NCI-H2196 treated with DMSO at 0.1 percent for 48 hours (cell line): Measurements from ENCODE around the gene SNAI3.
A peak's percentile ranks its signal among the peaks of the same experiment; 100 is the strongest.

Source experiments
- DNase-seq: peaks from one replicate; lab custom pipeline; 2025; ENCODE audit not compliant: unreplicated experiment; lab: John Stamatoyannopoulos, UW

Gene SNAI3

GRCh38 chr16:88686439-88687253 lies at the start of gene SNAI3:
Gene SNAI3 (minus strand): TSS chr16:88686507. CDS start chr16:88686406, 101 bp downstream.
- peak; percentile 50 for DNase-seq

DNA sequence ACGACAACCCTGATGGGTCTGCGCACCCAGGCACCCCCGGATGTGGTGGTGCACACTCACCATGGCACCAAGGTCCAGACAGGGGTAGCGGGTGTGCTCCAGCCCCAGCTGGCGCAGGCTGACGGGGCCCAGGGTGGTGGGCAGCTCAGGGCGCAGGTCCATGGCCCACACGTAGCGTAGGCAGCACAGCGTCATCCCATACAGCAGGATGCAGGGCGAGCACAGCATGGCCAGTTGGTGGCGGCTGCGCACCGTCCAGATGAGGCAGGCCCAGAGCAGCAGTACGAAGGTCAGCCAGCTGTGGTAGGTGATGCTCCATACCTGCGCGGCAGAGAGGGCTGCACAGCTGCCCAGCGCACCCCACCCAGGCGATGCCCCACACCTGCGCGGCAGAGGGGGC lies 49.8 kb upstream of the SNAI3 start:
- no peak for DNase-seq

GRCh38 chr16:88735616-88736015 lies 49.3 kb upstream of the SNAI3 start:
- DNase-seq = no peak

DNA sequence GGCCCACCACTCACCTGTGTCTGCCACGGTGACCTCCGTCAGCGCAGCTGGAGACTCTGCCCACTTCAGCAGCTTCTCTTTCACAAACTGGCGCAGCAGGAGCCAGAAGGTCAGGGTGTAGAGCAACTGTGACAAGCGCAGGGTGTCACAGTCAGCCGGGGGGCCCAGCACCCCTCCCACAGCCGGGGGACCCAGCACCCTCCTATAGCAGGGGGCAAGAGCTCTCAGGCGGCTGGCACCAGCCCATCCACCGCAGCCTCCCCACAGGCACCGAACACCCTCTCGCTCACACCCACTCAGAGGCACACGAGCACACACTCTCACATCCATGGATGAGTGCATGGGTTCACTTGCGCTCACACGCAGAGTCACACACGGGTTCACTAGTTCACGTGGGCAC lies 48.8 kb upstream of the SNAI3 start:
- no peak for DNase-seq

- DNase-seq = no peak
Observed at GRCh38 chr16:88734361-88734728, 48.0 kb upstream of the SNAI3 start.

DNA sequence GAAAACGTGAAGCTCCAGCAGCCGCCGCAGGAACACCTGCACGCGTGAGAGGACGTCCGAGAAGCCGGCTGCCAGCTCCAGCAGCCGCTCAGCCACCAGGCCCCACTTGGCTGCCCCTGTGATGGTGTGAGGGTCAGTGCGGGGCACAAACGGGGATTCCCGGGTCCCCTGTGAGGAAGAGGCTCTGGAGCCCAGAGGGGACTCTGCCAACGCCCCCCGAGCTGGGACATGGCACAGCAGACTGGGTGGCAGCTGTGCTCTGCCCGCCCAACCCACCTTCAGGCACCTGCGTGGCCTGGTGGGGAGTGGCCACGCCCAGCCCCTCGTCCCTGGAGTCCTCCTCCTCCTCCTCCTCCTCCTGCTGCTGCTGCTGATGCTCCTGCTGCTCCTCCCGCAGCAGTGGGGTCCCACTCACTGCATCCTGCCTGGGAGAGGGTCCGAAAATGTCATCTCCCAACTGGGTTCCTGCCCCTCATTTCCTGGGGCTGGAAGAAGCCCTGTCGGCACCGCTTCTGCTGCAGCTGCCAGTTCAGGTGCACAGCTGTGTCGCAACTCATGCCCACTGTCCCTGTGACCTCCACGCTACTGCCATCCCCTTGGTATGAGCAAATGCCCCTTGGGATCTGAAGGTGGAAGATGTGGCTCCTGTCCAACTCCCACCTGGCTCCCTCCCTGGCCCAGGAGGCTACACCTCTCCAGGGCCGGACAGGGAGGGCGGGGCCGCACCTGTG lies 47.5 kb upstream of the SNAI3 start:
- no peak for DNase-seq

GRCh38 chr16:88732961-88733294 lies 46.6 kb upstream of the SNAI3 start:
- no peak for DNase-seq

- DNase-seq = no peak
Observed at GRCh38 chr16:88732172-88732960, 46.1 kb upstream of the SNAI3 start.

GRCh38 chr16:88731699-88732098 lies 45.4 kb upstream of the SNAI3 start:
- peak; percentile 6 for DNase-seq

- DNase-seq = no peak
Observed at GRCh38 chr16:88730632-88731607, 44.6 kb upstream of the SNAI3 start.

DNA sequence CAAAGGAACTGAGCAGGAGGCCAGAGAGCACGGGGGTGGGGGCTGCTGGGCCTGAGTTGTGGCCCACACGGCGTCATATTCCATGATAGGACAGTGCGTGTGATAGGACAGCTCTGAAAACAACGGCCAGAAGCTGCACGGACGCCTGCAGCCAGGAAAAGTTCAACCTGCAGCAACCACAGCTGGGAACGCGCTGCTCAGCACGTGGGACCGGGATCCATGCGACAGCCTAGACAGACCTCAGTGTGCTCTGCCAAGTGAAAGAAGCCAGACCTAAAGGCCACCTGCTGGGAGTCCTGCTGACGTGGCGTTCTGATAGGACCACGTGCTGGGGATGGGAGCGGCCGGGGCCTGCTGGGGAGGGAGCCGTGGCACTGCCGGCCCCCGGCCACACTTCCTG lies 41.6 kb upstream of the SNAI3 start:
- no peak for DNase-seq

- no peak for DNase-seq
Observed at GRCh38 chr16:88726981-88727380, 40.7 kb upstream of the SNAI3 start.

DNA sequence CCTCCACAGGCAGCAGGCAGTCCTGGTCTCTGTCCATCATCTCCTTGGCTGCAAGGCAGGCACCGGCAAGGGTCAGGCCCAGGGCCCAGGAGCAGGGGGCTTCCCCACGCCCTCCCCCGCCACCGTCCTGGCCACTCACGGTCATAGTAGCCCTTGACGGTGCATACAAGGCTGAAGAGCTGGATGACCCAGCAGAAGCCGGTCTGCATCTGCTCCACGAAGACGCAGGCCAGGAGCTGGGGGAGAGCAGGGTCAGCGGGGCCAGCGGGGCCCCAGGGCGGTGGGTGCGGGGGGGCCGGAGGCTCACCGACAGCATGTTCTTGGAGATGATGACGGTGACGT lies 40.1 kb upstream of the SNAI3 start:
- DNase-seq = no peak

GRCh38 chr16:88725609-88726407 lies 39.5 kb upstream of the SNAI3 start:
- DNase-seq = no peak

DNA sequence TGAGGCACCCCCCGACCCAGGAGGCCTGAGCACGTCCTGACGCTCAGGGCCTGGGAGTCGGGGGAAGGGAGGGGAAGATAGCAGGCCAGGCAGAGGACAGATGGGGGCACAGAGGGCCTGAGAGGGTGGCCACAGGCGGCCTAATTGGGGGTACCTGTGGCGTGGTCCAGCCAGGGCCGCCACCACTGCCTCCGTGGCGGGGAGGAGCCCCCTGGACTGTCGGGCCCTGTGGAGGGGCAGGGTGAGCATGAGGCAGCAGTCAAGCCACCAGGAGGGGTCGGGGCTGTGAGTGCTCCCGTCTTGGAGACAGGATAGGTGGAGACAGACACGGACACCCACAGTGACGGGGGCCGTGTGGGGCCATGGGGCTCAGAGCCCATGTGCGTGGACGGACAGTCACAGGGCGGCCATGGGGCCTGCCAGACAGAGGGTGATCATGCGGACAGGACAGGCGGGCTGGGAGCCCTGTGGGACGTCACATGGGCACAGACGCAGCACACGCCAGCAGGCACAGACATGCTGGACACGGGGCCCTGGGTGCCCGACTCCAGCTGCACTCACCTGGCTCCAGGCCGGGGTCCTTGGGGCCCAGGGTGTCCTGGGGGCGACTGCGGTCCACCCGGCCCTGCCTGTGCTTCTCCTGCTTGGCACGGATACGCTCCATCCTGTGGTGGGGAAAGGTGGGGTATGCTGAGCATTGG lies 38.7 kb upstream of the SNAI3 start:
- no peak for DNase-seq

DNA sequence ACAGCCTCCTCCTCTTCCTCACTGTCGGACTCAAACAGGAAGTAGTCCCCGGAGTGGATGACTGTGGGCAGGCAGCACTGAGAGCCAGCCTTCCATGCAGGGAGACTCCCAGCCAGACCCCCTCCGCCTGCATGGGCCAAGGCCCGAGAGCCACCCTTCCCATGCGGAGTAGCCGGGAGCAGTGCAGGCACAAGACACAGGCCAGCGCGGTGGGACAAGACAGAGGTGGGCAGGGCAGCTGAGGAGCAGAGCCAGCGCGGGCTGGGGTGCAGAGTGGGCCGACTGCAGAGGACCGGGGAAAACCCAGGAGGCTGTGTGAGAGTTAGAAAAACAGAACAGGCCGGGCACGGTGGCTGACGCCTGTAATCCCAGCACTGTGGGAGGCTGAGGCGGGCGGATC lies 37.6 kb upstream of the SNAI3 start:
- no peak for DNase-seq

- DNase-seq = no peak
Observed at GRCh38 chr16:88723507-88723887, 37.2 kb upstream of the SNAI3 start.

DNA sequence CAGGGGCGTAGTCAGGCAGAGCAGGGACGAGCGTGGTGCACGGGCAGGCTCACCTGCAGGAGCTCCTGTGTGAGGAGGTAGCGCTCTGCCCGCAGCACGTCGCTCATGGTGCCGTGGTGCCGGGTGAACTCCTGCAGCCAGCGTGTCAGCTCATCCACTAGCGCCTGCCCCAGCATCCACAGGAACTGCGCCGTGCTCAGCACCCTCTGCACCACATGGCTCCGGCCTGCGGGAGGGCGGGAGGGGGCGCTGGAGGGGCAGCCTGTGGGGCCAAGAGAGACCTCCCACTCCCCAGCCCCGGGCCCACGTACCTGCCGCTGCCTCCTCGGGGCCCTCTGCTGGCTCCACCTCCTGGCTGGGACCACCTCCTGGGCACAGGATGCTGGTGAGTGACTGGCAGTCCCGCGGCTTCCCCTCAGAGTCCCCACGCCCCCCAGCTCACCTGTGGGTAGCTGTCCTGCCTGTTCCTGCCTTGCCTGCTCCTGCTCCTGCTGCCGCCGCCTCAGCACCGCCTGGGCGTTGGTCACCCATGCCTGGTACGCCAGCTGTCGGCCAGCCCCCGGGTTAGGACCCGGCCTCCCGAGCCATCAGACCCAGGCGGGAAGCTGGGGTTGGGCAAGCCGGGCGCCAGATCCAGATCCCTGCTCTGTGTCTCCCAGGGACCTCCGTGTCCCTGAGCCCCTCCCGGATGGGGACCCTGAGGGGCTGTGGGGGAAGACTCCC lies 36.6 kb upstream of the SNAI3 start:
- no peak for DNase-seq
